Lower leg skin (tissue), 4 donors: ENCODE measurements around the gene CLDN7. TPM values are rescaled to one million over a fixed set of nuclear protein-coding genes. Genes with fewer than 3 reads are reported as not detected.

Experiments
- DNase-seq, 2 donors: peaks; one replicate each; pipeline ENCODE4 v3.0.0-alpha.2; 2019; ENCODE audit warnings: low spot score in 2 of 2
- H3K4me3 ChIP-seq: fragments of 200-600 bp; sonication (generic); 2 replicates; pipeline ENCODE4 v1.5.1; 2017; ENCODE audit warnings: mild to moderate bottlenecking, low read depth; ENCODE audit not compliant: poor library complexity, severe bottlenecking
- CTCF ChIP-seq, 3 donors: fragments of 450-650 bp; IDR thresholded peaks; one replicate each; pipeline ENCODE4 v1.5.1; 2016; ENCODE audit warnings: antibody characterized with exemption in 3 of 3, mild to moderate bottlenecking in 3 of 3, moderate library complexity in 2 of 3
- POLR2A ChIP-seq, 2 donors: fragments of 450-650 bp; IDR thresholded peaks; one replicate each; pipeline ENCODE4 v1.6.1; 2016 to 2017; ENCODE audit warnings: antibody characterized with exemption in 2 of 2, mild to moderate bottlenecking in 1 of 2, moderate library complexity in 1 of 2
- WGBS, 2 donors: methylation state at CpG; one replicate each; pipeline ENCODE4 v1.1.5; 2018; 5-methylcytosine and 5-hydroxymethylcytosine counted together
- intact Hi-C: fragments of 100-400 bp; cut with DNase I; formaldehyde crosslinking; loops from one replicate; pipeline ENCODE4 v1.15.0; 2023; ENCODE audit warnings: low total_unique reads
- total RNA-seq, 4 donors: library from RNA; depleted of rRNA; stranded (reverse); fragments of >200 nt; gene quantifications; one replicate each; pipeline ENCODE4 v1.1.0, GENCODE V29; 2016

CLDN7 gene
- total RNA-seq, 4 donors from 2014 or later: 6.7 to 25.6 (median 14.4) TPM

- WGBS, 2 donors: 0% methylated on average over 55 to 64 of the region's 64 CpGs
Observed at GRCh38 chr17:7306911-7307685, 44.8 kb upstream of the CLDN7 start, which contains the start of gene EIF5A. Gene EIF5A, plus strand, starts transcription at chr17:7307628. Its CDS starts 2,008 bp downstream, at chr17:7309636.

GRCh38 chr17:7304179-7304578 lies 41.9 kb upstream of the CLDN7 start:
- no peak for DNase-seq
- intact Hi-C loops: no loop called here
- TF ChIP-seq POLR2A (IDR thresholded peaks at IDR 0.05): no peak
- H3K4me3 ChIP-seq: no peak overlapping the region
- WGBS, 2 donors: 95% methylated on average over 7 of the region's 7 CpGs

More at GRCh38 chr17:7306911-7307685, 44.8 kb upstream of the CLDN7 start, which contains the start of gene EIF5A:
- intact Hi-C loops: no loop called here
- H3K4me3 ChIP-seq: peak within 1 kb of the TSS; percentile 85
- TF ChIP-seq CTCF (IDR thresholded peaks at IDR 0.05) (no peak), POLR2A (IDR thresholded peaks at IDR 0.05) (no peak)
- peak; percentile 100 for DNase-seq

GRCh38 chr17:7296189-7296861 lies 34.0 kb upstream of the CLDN7 start:
- 2 to 3% methylated on average over 49 to 50 of the region's 51 CpGs for WGBS, 2 donors
- peak; percentile 69 to 96 for DNase-seq
- intact Hi-C loops: no loop called here
- TF ChIP-seq POLR2A (IDR thresholded peaks at IDR 0.05) (no peak), CTCF (IDR thresholded peaks at IDR 0.05) (peak in 1 of 3 donors; percentile 72)
- no peak overlapping the region for H3K4me3 ChIP-seq

GRCh38 chr17:7295230-7296180 lies 33.2 kb upstream of the CLDN7 start:
- no peak for TF ChIP-seq POLR2A (IDR thresholded peaks at IDR 0.05)
- H3K4me3 ChIP-seq: no peak overlapping the region
- intact Hi-C loops: no loop called here
- 55 to 58% methylated on average over 42 of the region's 42 CpGs for WGBS, 2 donors
- DNase-seq: no peak

GRCh38 chr17:7294614-7295153 lies 32.4 kb upstream of the CLDN7 start, which contains the start of gene YBX2:
Gene YBX2, minus strand, starts transcription at chr17:7294639. Its CDS starts 139 bp downstream, at chr17:7294500.
- no peak for TF ChIP-seq CTCF (IDR thresholded peaks at IDR 0.05)
- no peak for TF ChIP-seq POLR2A (IDR thresholded peaks at IDR 0.05)
- 1% methylated on average over 24 to 27 of the region's 57 CpGs for WGBS, 2 donors
- H3K4me3 ChIP-seq: no peak within 1 kb of the TSS
- peak in 1 of 2 donors; percentile 94 for DNase-seq
- intact Hi-C loops: no loop called here
